Measurements from ENCODE around the gene HNRNPU.

HNRNPU gene

DNA sequence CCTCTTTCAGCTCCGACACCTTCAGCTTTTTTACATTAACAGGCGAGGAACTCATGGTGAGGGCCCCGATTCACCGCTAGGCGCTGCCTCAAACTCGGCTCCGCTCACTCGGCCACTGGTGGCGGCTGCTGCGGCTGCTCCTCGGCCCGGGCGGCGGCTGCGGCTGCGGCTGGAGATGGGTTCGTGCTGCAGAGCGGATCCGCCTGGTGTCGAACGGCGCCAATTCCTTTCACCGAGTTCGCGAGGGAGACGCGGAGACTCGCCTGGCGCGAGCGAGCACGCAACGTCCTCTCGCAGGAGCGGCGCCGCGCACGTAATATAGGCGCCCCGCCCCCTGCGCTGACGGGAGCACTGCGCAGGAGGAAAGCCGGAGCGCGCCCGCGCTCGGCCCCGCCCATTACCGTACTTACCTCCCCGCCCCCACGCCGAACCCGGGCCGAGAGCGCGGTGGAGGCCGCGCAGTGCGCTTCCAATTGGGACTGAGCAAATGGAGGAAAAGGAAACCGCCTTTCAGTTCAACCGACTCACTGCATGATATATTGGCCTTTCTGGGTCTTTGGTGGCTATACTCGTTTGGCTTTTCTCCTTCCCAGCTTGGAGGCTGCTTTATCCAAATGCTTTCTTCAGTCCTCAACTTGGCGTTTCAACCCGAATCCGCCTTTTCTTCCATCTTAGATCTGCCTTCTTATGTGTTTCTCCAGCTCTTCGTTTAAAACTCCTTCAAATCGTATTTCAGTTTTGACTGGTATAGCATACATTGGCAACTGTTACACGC is at the start of gene HNRNPU:
HNRNPU (minus strand) TSS at position 291 of the 775 bp plus-strand sequence; CDS start at position 55, 236 bp downstream.
- peak; percentile 94 for DNase-seq (ENCODE audit: low read depth)

DNA sequence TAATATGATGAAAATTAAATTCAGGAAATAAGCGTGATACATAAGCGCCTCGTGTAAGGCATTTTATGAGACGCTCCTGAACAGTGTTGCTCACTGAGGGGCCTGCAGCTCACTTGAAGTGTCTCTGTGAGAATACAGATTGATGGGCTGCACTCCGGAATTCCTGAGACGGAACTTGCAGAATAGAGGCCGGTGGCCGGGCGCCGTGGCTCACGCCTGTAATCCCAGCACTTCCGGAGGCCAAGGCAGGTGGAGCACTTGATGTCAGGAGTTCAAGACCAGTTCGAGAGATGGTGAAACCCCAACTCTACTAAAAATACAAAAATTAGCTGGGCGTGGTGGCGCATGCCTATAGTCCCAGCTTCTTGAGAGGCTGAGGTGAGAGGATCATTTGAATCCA is 49.5 kb upstream of the HNRNPU start:
- DNase-seq (ENCODE audit: low read depth) = no peak

DNA sequence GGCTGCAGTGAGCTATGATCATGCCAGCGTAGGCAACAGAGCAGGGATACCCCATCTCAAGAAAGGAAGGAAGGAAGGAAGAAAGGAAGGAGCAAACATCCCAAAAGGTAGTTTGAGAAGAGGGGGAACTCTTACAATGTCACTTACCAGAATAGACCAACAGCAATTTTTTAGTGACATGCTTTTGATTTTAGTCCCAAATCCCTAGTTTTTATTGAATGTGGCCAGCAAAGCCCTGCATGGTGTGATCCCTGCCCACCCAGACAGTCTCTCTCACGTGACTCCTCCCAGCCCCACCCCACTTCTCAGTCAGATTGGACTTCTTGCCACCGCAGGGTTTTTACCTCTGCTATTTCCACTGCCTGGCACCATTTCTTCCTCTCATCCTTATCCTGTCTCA is 39.8 kb upstream of the HNRNPU start:
- DNase-seq (ENCODE audit: low read depth) = no peak

- no peak for DNase-seq (ENCODE audit: low read depth)
Observed at GRCh38 chr1:244901400-244902015, 37.2 kb upstream of the HNRNPU start.

DNA sequence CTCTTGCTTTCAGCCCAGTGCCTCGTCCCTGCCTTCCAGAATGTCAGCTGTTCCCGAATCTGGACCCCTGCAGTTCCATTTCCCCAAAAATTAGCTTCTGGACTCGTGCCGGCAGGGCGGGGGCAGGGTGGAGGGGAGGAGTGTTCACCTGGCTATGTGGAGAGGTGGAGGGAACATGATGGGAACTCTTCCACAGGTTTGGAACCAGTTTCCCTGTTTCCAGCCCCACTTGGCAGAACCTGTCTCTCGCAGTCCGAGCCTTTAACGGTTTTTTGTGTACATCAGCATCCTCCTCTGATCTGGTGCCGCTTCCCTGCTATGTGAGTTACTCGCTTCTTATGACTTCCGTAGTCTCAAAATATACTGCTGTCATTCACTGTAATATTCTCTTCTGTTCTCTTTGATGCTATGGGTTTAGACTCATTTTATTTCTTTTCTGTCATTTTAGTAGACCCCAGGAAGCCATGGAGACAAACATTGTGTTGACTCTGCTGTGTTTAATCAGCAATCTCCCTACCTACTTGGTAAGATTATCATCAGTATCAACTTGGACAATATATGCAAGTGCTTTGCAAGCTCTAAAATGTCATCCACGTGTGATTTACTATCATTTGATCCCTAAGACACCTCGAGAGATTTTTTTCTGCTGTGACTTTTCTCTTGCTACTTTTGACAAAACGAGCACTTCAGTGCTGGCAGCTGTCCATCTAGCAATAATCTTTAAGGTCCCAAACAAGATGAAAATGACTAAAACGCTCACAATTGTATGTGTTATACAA is 33.3 kb upstream of the HNRNPU start:
- no peak for DNase-seq (ENCODE audit: low read depth)

GRCh38 chr1:244896550-244896949 is 32.2 kb upstream of the HNRNPU start:
- DNase-seq (ENCODE audit: low read depth) = no peak

GRCh38 chr1:244893836-244894235 is 29.5 kb upstream of the HNRNPU start:
- no peak for DNase-seq (ENCODE audit: low read depth)

DNA sequence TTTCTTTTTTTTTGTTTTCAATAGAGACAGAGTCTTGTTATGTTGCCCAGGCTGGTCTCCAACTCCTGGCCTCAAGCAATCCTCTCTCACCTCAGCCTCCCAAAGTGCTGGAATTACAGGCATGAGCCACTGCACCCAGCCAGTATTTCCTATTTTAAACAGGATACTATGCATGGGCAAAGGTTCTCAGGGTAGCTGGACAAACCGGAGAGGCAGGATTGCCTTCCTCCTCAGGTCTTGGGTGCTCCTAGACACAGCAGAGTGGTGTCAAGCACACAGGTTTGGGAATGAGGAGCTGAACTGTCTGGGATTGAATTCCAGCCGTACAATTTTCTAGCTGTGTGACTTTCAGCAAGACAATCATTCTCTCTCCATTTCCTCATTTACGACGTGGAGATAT is 22.9 kb upstream of the HNRNPU start:
- no peak for DNase-seq (ENCODE audit: low read depth)

GRCh38 chr1:244881552-244882280 is 17.4 kb upstream of the HNRNPU start:
- no peak for DNase-seq (ENCODE audit: low read depth)

DNA sequence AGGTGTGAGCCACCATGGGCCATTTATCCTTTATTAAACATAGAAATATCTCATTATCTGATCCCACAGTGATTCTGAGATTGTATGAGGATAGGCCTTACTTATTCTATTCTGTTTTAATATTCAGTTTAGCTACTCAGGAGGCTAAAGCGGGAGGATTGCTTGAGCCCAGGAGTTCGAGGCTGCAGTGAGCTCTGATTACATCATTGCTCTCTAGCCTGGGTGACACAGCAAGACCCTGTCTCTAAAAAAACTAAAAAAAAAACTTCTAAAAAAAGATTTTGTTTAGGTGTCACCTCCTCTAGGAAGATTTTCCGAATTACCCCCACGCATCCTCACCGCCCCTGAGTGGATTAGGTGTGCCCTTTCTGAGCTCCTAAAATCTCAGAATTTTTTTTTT is 14.3 kb upstream of the HNRNPU start:
- DNase-seq (ENCODE audit: low read depth) = no peak

DNA sequence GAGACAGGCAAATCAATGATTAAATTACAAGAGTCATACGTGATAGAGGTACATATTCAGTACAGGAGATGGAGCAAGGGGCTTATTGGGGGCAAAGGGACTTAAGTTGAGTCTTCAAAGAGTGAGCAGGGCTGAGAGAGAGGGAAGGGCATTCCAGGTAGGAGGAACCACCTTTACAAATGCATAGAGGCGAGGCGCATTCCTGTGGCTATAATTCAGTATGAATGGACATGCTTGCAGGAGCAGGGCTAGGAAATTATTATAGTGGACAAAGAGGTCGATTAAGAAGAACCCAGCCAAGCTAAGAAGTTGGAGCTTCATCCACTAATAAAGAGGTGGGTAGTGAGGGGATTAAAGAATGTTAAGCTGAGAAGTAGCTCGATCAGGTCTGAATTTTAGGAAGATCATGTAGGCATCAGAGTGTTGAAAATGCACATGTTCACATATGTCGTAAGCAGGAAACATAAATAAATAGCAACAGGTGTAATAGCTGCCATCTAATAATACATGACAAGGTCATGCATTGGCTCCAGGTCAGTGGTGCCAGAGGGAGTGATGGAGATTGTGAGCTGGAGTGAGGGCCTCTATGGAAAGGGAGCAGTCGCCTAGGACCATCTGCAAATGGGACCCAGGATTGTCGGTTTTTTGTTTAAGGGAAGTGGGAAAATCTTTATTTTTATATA is 12.0 kb upstream of the HNRNPU start:
- no peak for DNase-seq (ENCODE audit: low read depth)

GRCh38 chr1:244874974-244875579 is 10.7 kb upstream of the HNRNPU start:
- DNase-seq (ENCODE audit: low read depth) = no peak

- DNase-seq (ENCODE audit: low read depth) = no peak
Observed at GRCh38 chr1:244869950-244870349, 5.6 kb upstream of the HNRNPU start.

DNA sequence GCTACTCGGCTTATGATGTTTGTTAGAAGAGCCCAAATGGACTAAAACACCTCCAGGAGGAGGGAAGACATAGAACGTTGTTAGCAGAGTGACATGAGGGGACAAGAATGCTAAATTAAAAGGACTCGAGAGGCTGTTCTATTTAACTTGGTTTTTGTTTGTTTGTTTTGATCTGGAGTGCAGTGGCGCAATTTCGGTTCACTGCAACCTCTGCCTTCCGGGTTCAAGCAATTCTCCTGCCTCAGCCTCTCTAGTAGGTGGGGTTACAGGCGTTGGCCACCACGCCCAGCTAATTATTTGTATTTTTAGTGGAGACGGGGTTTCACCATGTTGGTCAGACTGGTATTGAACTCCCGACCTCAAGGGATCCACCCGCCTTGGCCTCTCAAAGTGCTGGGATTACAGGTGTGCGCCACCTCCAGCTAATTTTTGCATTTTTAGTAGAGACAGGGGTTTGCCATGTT is 5.1 kb upstream of the HNRNPU start:
- no peak for DNase-seq (ENCODE audit: low read depth)

- no peak for DNase-seq (ENCODE audit: low read depth)
Observed at GRCh38 chr1:244868484-244869363, 4.4 kb upstream of the HNRNPU start.

DNA sequence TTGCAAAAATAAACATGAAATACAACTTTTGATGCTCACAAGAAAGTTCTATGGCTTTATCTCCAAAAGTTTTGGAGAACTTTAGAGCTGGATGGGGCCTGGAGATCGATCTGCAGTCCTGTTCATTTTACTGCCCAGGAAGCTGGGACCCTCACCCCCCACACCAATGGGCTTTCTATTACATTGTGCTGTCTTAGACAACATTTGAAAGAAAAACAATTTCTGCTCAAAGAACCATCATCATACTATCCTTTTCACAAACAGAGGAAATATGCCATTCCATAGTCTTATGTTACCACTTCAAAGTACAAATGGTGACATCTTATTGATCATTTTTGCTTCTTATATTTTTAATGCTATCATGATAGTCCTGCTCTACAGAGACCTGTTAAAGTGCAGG is 2.0 kb upstream of the HNRNPU start:
- no peak for DNase-seq (ENCODE audit: low read depth)

DNA sequence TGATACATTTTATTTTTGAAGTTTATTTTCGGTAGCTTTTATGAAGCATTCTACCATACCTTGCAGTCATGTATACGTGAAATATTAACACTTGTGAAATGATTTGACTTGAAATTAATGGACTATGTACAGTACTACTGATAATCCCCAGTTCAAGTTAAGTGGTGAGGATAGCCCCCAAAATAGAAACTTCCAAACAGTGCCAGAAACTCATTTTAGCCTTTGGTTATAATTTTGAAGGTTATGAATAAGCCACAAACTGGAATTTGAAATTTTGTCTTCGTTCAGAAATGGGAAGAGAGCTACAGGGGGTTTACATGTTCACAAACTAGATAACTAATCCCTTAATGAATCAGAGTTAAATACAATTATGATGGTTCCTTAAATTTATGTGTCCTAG is 1.5 kb upstream of the HNRNPU start:
- DNase-seq (ENCODE audit: low read depth) = no peak

DNA sequence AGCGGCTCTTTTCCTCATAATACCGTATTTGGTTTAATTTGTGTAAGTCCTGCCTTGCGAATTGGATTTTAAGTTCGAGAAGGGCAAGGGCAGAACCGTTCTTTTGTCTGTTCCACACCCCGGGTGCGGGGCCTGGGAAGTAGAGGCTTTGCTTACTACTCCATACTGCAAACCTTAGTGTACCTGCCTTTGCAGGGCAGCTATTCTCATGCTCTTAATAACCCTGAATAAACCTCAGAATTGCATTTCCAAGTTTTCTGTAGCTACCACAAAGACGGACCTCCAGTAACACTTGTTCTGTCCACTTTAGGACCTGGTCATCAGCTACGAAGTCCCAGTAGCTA is 657 bp upstream of the HNRNPU start:
- no peak for DNase-seq (ENCODE audit: low read depth)

GRCh38 chr1:244863491-244864252 is 671 bp downstream of the HNRNPU start:
- peak; percentile 15 for DNase-seq (ENCODE audit: low read depth)

All from activated T-cell treated with anti-CD3 and anti-CD28 coated beads for 24 hours (primary cell).